ENCODE data around the gene EFTUD2. TPM values are rescaled to one million over a fixed set of nuclear protein-coding genes. Genes with fewer than 3 reads are reported as not detected.

Gene EFTUD2
- total and polyA plus RNA-seq, 2 of the 8 experiments (the other 6 are each of a cell fraction or from before 2014, with no cell fraction given) = 118 to 195 TPM

DNA sequence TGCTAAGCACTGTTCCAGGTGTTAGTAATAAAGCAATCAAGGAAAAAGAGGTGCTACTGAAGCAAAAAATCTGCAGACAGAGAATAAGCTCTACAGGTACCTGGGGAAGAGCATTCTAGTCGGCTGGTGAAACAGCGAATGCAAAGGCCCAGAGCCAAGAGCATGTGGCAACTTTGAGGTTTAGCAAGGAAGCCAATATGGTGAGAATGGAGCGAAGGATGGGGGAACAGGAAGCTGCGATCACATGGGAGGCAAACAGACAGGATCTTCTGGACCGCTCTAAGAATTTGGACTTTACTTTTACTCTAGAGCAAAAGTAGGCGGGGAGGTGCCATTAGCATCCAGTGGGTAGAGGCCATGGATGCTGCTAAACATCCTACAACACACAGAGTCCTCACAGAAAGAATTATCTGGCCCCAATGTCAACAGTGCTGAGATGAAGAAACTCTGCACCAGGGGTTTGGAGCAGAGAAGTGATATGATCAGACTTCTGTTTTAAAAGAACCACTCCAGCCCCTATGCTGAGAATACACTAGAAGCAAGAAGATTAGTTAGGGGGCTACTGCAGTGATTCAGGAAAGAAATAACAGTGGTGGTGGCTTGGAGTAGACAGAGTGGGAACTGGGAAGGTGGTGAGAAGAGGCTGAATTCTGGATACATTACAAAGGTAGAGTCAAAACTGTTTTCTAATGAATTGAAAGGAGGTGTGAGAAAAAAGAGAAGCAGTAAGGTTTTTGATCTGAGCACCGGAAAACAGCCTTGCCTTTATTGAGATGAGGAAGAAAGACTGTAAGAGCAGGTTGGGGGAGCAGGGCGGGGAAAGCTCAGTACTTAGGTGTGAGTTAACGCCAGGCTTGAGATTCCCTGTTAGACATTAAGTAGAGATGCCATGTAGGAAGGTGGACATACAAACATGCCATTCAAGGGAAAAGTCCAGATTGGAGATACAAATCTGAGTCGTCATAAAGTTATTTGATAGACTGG lies 11.0 kb downstream of the EFTUD2 start:
- Histone ChIP-seq H2BK20ac (ENCODE audit: low read length) (no peak overlapping the region), H2BK5ac (ENCODE audit: low read depth, low read length) (no peak overlapping the region), H3K4me1 (replicated peaks in 1 of 4; ENCODE audit: control insufficient read depth in 3 of 4, insufficient read depth in 4 of 4, low read length in 3 of 4) (no peaks in the 10 kb centered on the region), H4K5ac (ENCODE audit: insufficient read length, low read depth, low read length) (no peak overlapping the region), H2BK12ac (ENCODE audit: low read depth, low read length) (no peak overlapping the region), H3K23ac (ENCODE audit: insufficient read length) (no peak overlapping the region), H2AFZ (ENCODE audit: low read length) (no peak overlapping the region), H3K79me1 (ENCODE audit: low read depth, low read length) (peaks cover 2% of the 10 kb centered on the region; the same call in 1 of the 2 replicates), H3K27ac (ENCODE audit: low read depth, low read length) (no peak overlapping the region), H2AK5ac (ENCODE audit: low read depth, low read length) (no peak overlapping the region), H4K91ac (replicated peaks; ENCODE audit: insufficient read length, low read length) (no peak overlapping the region), H3K56ac (replicated peaks; ENCODE audit: insufficient read length, low read depth, low read length) (no peak overlapping the region), H3K4me2 (ENCODE audit: insufficient read depth in 1 of 2, low read depth in 2 of 2, low read length in 2 of 2) (no peak overlapping the region), H3K4me3 (ENCODE audit: extremely low read depth in 1 of 4, insufficient read depth in 2 of 4, low read depth in 3 of 4, low read length in 4 of 4) (no peak overlapping the region), H2BK120ac (replicated peaks; ENCODE audit: low read depth, low read length) (no peak overlapping the region), H3K18ac (ENCODE audit: extremely low read depth, low read length) (no peak overlapping the region), H4K20me1 (replicated peaks in 1 of 2; ENCODE audit: control insufficient read depth in 1 of 2, insufficient read depth in 2 of 2, low read length in 2 of 2) (peaks cover 3 to 9% of the 10 kb centered on the region in 2 experiments), H3K23me2 (ENCODE audit: low read depth, low read length) (no peaks in the 10 kb centered on the region), H3K79me2 (ENCODE audit: control insufficient read depth in 1 of 2, insufficient read depth in 2 of 2, low read length in 2 of 2) (peaks cover 0 to 45% of the 10 kb centered on the region in 2 experiments; a peak in 2 of 4 replicates), H3K9ac (replicated peaks in 1 of 4; ENCODE audit: extremely low read depth in 1 of 4, low read depth in 3 of 4, low read length in 3 of 4) (no peak overlapping the region), H3K36me3 (ENCODE audit: control insufficient read depth in 2 of 4, insufficient read depth in 4 of 4, low read length in 3 of 4) (peaks cover 16 to 50% (median 34%) of the 10 kb centered on the region in 4 experiments), H2BK15ac (ENCODE audit: low read length) (no peak overlapping the region), H3K4ac (replicated peaks; ENCODE audit: insufficient read length, low read depth, low read length) (no peak overlapping the region), H4K8ac (ENCODE audit: extremely low read depth, insufficient read depth, low read length) (no peak overlapping the region), H3K9me3 (ENCODE audit: insufficient read depth in 2 of 2, low read depth in 1 of 2, low read length in 1 of 2) (no peaks in the 10 kb centered on the region), H3K27me3 (replicated peaks in 1 of 4; ENCODE audit: control insufficient read depth in 3 of 4, extremely low read depth in 1 of 4, insufficient read depth in 3 of 4, low read length in 3 of 4) (no peaks in the 10 kb centered on the region), H3K14ac (ENCODE audit: insufficient read length) (no peak overlapping the region)
- ChIA-PET POLR2A (ENCODE audit: partially characterized antibody) (interaction anchor here (1.4 kb wide), 1 partner anchor 10 kb away, joined by 5 read pairs; the partner anchor contains the start of gene EFTUD2), CTCF (ENCODE audit: partially characterized antibody) (interaction anchor here (1.9 kb wide), 1 partner anchor 9 kb away, joined by 6 read pairs; no protein-coding TSS in a partner anchor)
- DNase-seq (ENCODE audit: low read depth in 1 of 2, low spot score in 2 of 2) (no peak), FAIRE-seq (no peak)
- WGBS, 2 experiments (ENCODE audit: extremely low coverage in 1 of 2, insufficient coverage in 1 of 2, insufficient read length in 1 of 2, insufficient replicate concordance in 2 of 2, low coverage in 1 of 2, low lambda C conversion rate in 2 of 2, missing lambda C conversion rate in 1 of 2) = 92% methylated on average over 10 of the region's 10 CpGs; no CpG with 5 or more reads in 1 of the 2 experiments
- TF ChIP-seq PHF8 (conservative IDR thresholded peaks at IDR 0.05; ENCODE audit: low read depth, low read length) = no peak
- TF ChIP-seq POU5F1 (IDR thresholded peaks at IDR 0.05; ENCODE audit: low read depth, low read length) = no peak
- TF ChIP-seq GABPA (IDR thresholded peaks at IDR 0.05; ENCODE audit: borderline replicate concordance, insufficient read depth, low read length) = no peak
- no peak for TF ChIP-seq YY1 (IDR thresholded peaks at IDR 0.05; ENCODE audit: low read depth, low read length)
- no peak for TF ChIP-seq RXRA (IDR thresholded peaks at IDR 0.05; ENCODE audit: insufficient read depth, low read depth, low read length)
- no peak for TF ChIP-seq CBX8 (IDR thresholded peaks at IDR 0.05; ENCODE audit: borderline replicate concordance, low read depth, low read length)
- TF ChIP-seq GTF2F1 (IDR thresholded peaks at IDR 0.05; ENCODE audit: borderline replicate concordance, low read depth, low read length) = no peak
- TF ChIP-seq EGR1 (IDR thresholded peaks at IDR 0.05; ENCODE audit: borderline replicate concordance, low read depth, low read length) = no peak
